Glutamatergic neuron (in vitro differentiated cells): ENCODE measurements around the gene SEC16A. TPM values are rescaled to one million over a fixed set of nuclear protein-coding genes. Genes with fewer than 3 reads are reported as not detected.

Experiments used
- DNase-seq: peaks from one replicate; pipeline ENCODE4 v3.0.0; 2022
- H3K27ac Mint-ChIP-seq: one replicate; pipeline ENCODE4 v1.8.0; 2020; ENCODE audit warnings: mild to moderate bottlenecking, mixed read lengths, inconsistent platforms; ENCODE audit not compliant: unreplicated experiment
- H3K27me3 Mint-ChIP-seq: one replicate; pipeline ENCODE4 v1.8.0; 2020; ENCODE audit warnings: mild to moderate bottlenecking, moderate library complexity, mixed read lengths, inconsistent platforms; ENCODE audit not compliant: unreplicated experiment
- H3K36me3 Mint-ChIP-seq: one replicate; pipeline ENCODE4 v1.8.0; 2020; ENCODE audit warnings: mild to moderate bottlenecking, mixed read lengths, inconsistent platforms; ENCODE audit not compliant: unreplicated experiment
- H3K4me1 Mint-ChIP-seq: one replicate; pipeline ENCODE4 v1.8.0; 2020; ENCODE audit warnings: mild to moderate bottlenecking, low read depth, mixed read lengths, inconsistent platforms; ENCODE audit not compliant: unreplicated experiment
- H3K4me3 Mint-ChIP-seq: one replicate; pipeline ENCODE4 v1.8.0; 2020; ENCODE audit warnings: mild to moderate bottlenecking, mixed read lengths, inconsistent platforms; ENCODE audit not compliant: unreplicated experiment
- H3K9me3 Mint-ChIP-seq: one replicate; pipeline ENCODE4 v1.8.0; 2020; ENCODE audit warnings: mild to moderate bottlenecking, moderate library complexity, mixed read lengths, inconsistent platforms; ENCODE audit not compliant: unreplicated experiment
- CTCF ChIP-seq: fragments of 200-600 bp; sonication (generic); IDR thresholded peaks from one replicate; pipeline ENCODE4 v1.5.0; 2021; ENCODE audit not compliant: partially characterized antibody, unreplicated experiment
- total RNA-seq: library from RNA; stranded (reverse); fragmentation: NEBNext Ultra II Directional; extraction: Animal tissue kit (Norgen Biotek cat#: 25700); gene quantifications from one replicate; pipeline ENCODE4 v1.2.1, GENCODE V29; 2021; ENCODE audit not compliant: unreplicated experiment

The SEC16A gene
- total RNA-seq, 1 donor from 2014 or later = 74.3 TPM

GRCh38 chr9:136395020-136395340 is 87.9 kb downstream of the SEC16A start:
- H3K4me3 Mint-ChIP-seq = no peak overlapping the region
- DNase-seq = no peak
- peaks cover 8% of the 10 kb centered on the region for H3K27me3 Mint-ChIP-seq
- H3K36me3 Mint-ChIP-seq = no peaks in the 10 kb centered on the region
- peaks cover 3% of the 10 kb centered on the region for H3K4me1 Mint-ChIP-seq
- no peak overlapping the region for H3K27ac Mint-ChIP-seq
- peaks cover 5% of the 10 kb centered on the region for H3K9me3 Mint-ChIP-seq
- no peak for TF ChIP-seq CTCF

GRCh38 chr9:136394312-136395019 is 88.4 kb downstream of the SEC16A start:
- Mint-ChIP-seq H3K9me3 (peaks cover 5% of the 10 kb centered on the region), H3K4me1 (peaks cover 3% of the 10 kb centered on the region), H3K27me3 (peaks cover 8% of the 10 kb centered on the region), H3K27ac (no peak overlapping the region), H3K36me3 (no peaks in the 10 kb centered on the region), H3K4me3 (no peak overlapping the region)
- DNase-seq = no peak
- no peak for TF ChIP-seq CTCF

GRCh38 chr9:136393531-136393930 is 89.3 kb downstream of the SEC16A start:
- H3K4me1 Mint-ChIP-seq = no peaks in the 10 kb centered on the region
- no peak overlapping the region for H3K4me3 Mint-ChIP-seq
- no peak for DNase-seq
- peaks cover 5% of the 10 kb centered on the region for H3K9me3 Mint-ChIP-seq
- H3K27me3 Mint-ChIP-seq = peaks cover 1% of the 10 kb centered on the region
- no peak overlapping the region for H3K27ac Mint-ChIP-seq
- no peaks in the 10 kb centered on the region for H3K36me3 Mint-ChIP-seq
- TF ChIP-seq CTCF = no peak

GRCh38 chr9:136392538-136393449 is 90.0 kb downstream of the SEC16A start:
- H3K9me3 Mint-ChIP-seq = peaks cover 3% of the 10 kb centered on the region
- no peak for TF ChIP-seq CTCF
- H3K36me3 Mint-ChIP-seq = no peaks in the 10 kb centered on the region
- peaks cover 1% of the 10 kb centered on the region for H3K27me3 Mint-ChIP-seq
- H3K4me1 Mint-ChIP-seq = no peaks in the 10 kb centered on the region
- H3K27ac Mint-ChIP-seq = no peak overlapping the region
- H3K4me3 Mint-ChIP-seq = no peak overlapping the region
- DNase-seq = no peak
